Epithelial cell of proximal tubule (primary cell): ENCODE measurements around the gene SHISA7. TPM values are rescaled to one million over a fixed set of nuclear protein-coding genes. Genes with fewer than 3 reads are reported as not detected.

Experiments
- DNase-seq: peaks from one replicate; pipeline ENCODE4 v3.0.0-alpha.2; 2011; ENCODE audit warnings: low read depth
- H3K4me3 ChIP-seq: 2 replicates; pipeline ENCODE4 v1.5.1; 2011; ENCODE audit warnings: low read depth, mild to moderate bottlenecking, low read length
- CTCF ChIP-seq: conservative IDR thresholded peaks from 2 replicates; pipeline ENCODE4 v1.5.1; 2012; ENCODE audit warnings: low read depth, mild to moderate bottlenecking, low read length
- total RNA-seq: library from RNA; depleted of rRNA; stranded (reverse); fragments of >200 nt; gene quantifications from 2 replicates; pipeline ENCODE4 v1.2.3, GENCODE V29; 2015

Gene SHISA7
- total RNA-seq, 1 donor from 2014 or later = 0.17 TPM

- DNase-seq = no peak
- no peak overlapping the region for H3K4me3 ChIP-seq
- TF ChIP-seq CTCF = no peak
Measured at GRCh38 chr19:55435020-55435419, 8.1 kb downstream of the SHISA7 start.

GRCh38 chr19:55434356-55434919 is 8.7 kb downstream of the SHISA7 start:
- TF ChIP-seq CTCF = no peak
- DNase-seq = no peak
- H3K4me3 ChIP-seq = no peak overlapping the region

GRCh38 chr19:55433292-55433691 is 9.8 kb downstream of the SHISA7 start:
- DNase-seq = no peak
- no peak for TF ChIP-seq CTCF
- no peak overlapping the region for H3K4me3 ChIP-seq

GRCh38 chr19:55432241-55432959 is 10.7 kb downstream of the SHISA7 start:
- H3K4me3 ChIP-seq = no peak overlapping the region
- no peak for TF ChIP-seq CTCF
- DNase-seq = no peak

- H3K4me3 ChIP-seq = no peak overlapping the region
- TF ChIP-seq CTCF = no peak
- DNase-seq = no peak
Measured at GRCh38 chr19:55431183-55431582, 11.9 kb downstream of the SHISA7 start.

GRCh38 chr19:55426042-55426441 is 17.1 kb downstream of the SHISA7 start:
- no peak for DNase-seq
- TF ChIP-seq CTCF = no peak
- H3K4me3 ChIP-seq = no peak overlapping the region

- no peak for TF ChIP-seq CTCF
- DNase-seq = no peak
- no peak overlapping the region for H3K4me3 ChIP-seq
Measured at GRCh38 chr19:55424518-55424917, 18.6 kb downstream of the SHISA7 start.
